K562 (cell line): ENCODE measurements around the gene IL17RC. TPM values are rescaled to one million over a fixed set of nuclear protein-coding genes. Genes with fewer than 3 reads are reported as not detected.
A peak's percentile ranks its signal among the peaks of the same experiment; 100 is the strongest.

ENCODE experiments used
- ATAC-seq: fragments of 200-7000 bp; cut with Tn5 transposase; 3 replicates; pipeline ENCODE4 v1.9.1; 2020; ENCODE audit warnings: moderate library complexity
- BruUV-seq: library from RNA; stranded (reverse); fragments of 400-500 nt; replicated peaks from 2 replicates; lab custom pipeline; 2021; lab: Mats Ljungman, UMichigan
- CTCF ChIA-PET: fragments of 300-600 bp; formaldehyde crosslinking; extraction: SDS; loops from one replicate; lab custom pipeline; 2021; ENCODE audit warnings: low intra/inter-chr PET ratio; lab: Yijun Ruan, JAX
- POLR2A ChIA-PET: fragments of 300-600, 350-650 bp; sonication (Branson Sonifier 250); formaldehyde crosslinking; extraction: SDS; loops from one replicate; lab custom pipeline; 2021; ENCODE audit warnings: antibody characterized with exemption, inconsistent platforms; lab: Yijun Ruan, JAX
- DNase-seq, 4 experiments: peaks; one replicate each; pipeline versions ENCODE4 v3.0.0 to v3.0.0-alpha.2; 2011 to 2018; ENCODE audit warnings: low spot score in 3 of 4, mixed read lengths in 3 of 4; ENCODE audit errors: extremely low read depth in 1 of 4
- FAIRE-seq: peaks from 2 replicates; lab custom pipeline; 2011; peaks lifted over from hg19 to GRCh38; lab: Jason Lieb, UNC
- H2AFZ ChIP-seq: 2 replicates; pipeline ENCODE4 v1.6.0; 2011; ENCODE audit warnings: low read depth, low read length, control low read depth, inconsistent platforms
- H3K27ac ChIP-seq: fragments of 200-600 bp; 3 replicates; pipeline ENCODE4 v1.8.0; 2011; ENCODE audit warnings: low read depth, mild to moderate bottlenecking, control low read depth, inconsistent platforms, low read length, moderate library complexity, mixed read lengths; ENCODE audit errors: extremely low read depth
- H3K27me3 ChIP-seq, 2 experiments: fragments of 300-600 bp in 1 of 2; 2 replicates in 1 of 2; 3 replicates in 1 of 2; pipeline versions ENCODE4 v1.6.0 to v1.8.0; 2011; ENCODE audit warnings: inconsistent platforms in 2 of 2, low read length in 2 of 2, mild to moderate bottlenecking in 1 of 2, mixed read lengths in 1 of 2, moderate library complexity in 1 of 2; ENCODE audit not compliant: control insufficient read depth in 2 of 2, insufficient read depth in 2 of 2
- H3K36me3 ChIP-seq: fragments of 300-600 bp; 3 replicates; pipeline ENCODE4 v1.8.0; 2011; ENCODE audit warnings: mild to moderate bottlenecking, low read length, inconsistent platforms; ENCODE audit not compliant: control insufficient read depth, insufficient read depth
- H3K4me1 ChIP-seq, 2 experiments: fragments of 200-600 bp in 1 of 2; replicated peaks in 1 of 2; 2 replicates in 1 of 2; 3 replicates in 1 of 2; pipeline versions ENCODE4 v1.5.1 to v1.8.0; 2011; ENCODE audit warnings: inconsistent platforms in 2 of 2, low read length in 2 of 2, mild to moderate bottlenecking in 1 of 2, mixed read lengths in 1 of 2, moderate library complexity in 1 of 2; ENCODE audit not compliant: control insufficient read depth in 2 of 2, insufficient read depth in 2 of 2
- H3K4me2 ChIP-seq: 2 replicates; pipeline ENCODE4 v1.6.1; 2011; ENCODE audit warnings: low read length, control low read depth, inconsistent platforms, mixed read lengths; ENCODE audit not compliant: insufficient read depth
- H3K4me3 ChIP-seq: fragments of 200-600 bp; sonication (generic), shearing (Covaris generic); 2 replicates; pipeline ENCODE4 v1.5.1; 2016; ENCODE audit warnings: control low read depth, inconsistent platforms
- H3K79me2 ChIP-seq: fragments of 200-600 bp; 3 replicates; pipeline ENCODE4 v1.8.0; 2011; ENCODE audit warnings: low read length, inconsistent platforms; ENCODE audit not compliant: control insufficient read depth, insufficient read depth
- H3K9ac ChIP-seq, 2 experiments: 2 replicates each; pipeline versions ENCODE4 v1.6.0 to v1.6.1; 2011; ENCODE audit warnings: low read depth in 2 of 2, low read length in 2 of 2, control low read depth in 1 of 2, inconsistent platforms in 1 of 2, mild to moderate bottlenecking in 1 of 2, mixed read lengths in 1 of 2; ENCODE audit not compliant: insufficient read depth in 1 of 2
- H3K9me1 ChIP-seq: one replicate; pipeline ENCODE4 v1.6.0; 2011; ENCODE audit warnings: inconsistent platforms, mild to moderate bottlenecking, low read length, moderate library complexity; ENCODE audit not compliant: control insufficient read depth, insufficient read depth
- H3K9me3 ChIP-seq: replicated peaks from 2 replicates; pipeline ENCODE4 v1.5.1; 2011; ENCODE audit warnings: low read depth, low read length, inconsistent platforms; ENCODE audit not compliant: control insufficient read depth, insufficient read depth
- H4K20me1 ChIP-seq: replicated peaks from 2 replicates; pipeline ENCODE4 v1.6.1; 2011; ENCODE audit warnings: low read length, inconsistent platforms, mixed read lengths; ENCODE audit not compliant: control insufficient read depth, insufficient read depth
- BCOR ChIP-seq: fragments of 450-650 bp; IDR thresholded peaks from 2 replicates; pipeline ENCODE4 v1.6.1; 2016
- KDM1A ChIP-seq, 2 experiments: fragments of 450-650 bp; IDR thresholded peaks; 2 replicates each; pipeline ENCODE4 v1.6.1; 2016; ENCODE audit warnings: mild to moderate bottlenecking in 2 of 2
- RBM25 ChIP-seq: fragments of 200-400 bp; formaldehyde crosslinking; IDR thresholded peaks from 2 replicates; pipeline ENCODE4 v1.6.1; 2018; ENCODE audit warnings: low read length, low read depth, moderate library complexity; ENCODE audit not compliant: severe bottlenecking
- TCF3 ChIP-seq: sonication (generic); formaldehyde crosslinking; IDR thresholded peaks from 2 replicates; pipeline ENCODE4 v1.4.0; 2020; ENCODE audit warnings: mild to moderate bottlenecking, missing genetic modification reagents
- WGBS: fragments of 100-300 bp; shearing (Covaris generic); methylation state at CpG from one replicate; pipeline ENCODE4 v1.1.6; 2016; ENCODE audit warnings: low coverage, mixed read lengths; ENCODE audit not compliant: insufficient coverage; ENCODE audit errors: missing lambda C conversion rate; 5-methylcytosine and 5-hydroxymethylcytosine counted together
- in situ Hi-C: fragments of 300-500 bp; cut with MboI; formaldehyde crosslinking; loops from 4 replicates; pipeline ENCODE4 v1.15.0; 2018; ENCODE audit warnings: inconsistent platforms, mixed read lengths
- intact Hi-C: fragments of 100-400 bp; cut with micrococcal nuclease; formaldehyde crosslinking; loops from 2 replicates; pipeline ENCODE4 v1.14.2; 2022
- polyA plus RNA-seq, 8 experiments: library from polyadenylated mRNA; depleted of rRNA in 4 of 8; stranded (reverse) in 5 of 8; unstranded in 3 of 8; fragments of >200 nt; fragmentation: Nextera tagmentation in 2 of 8; fragmentation: Illumina TruSeq in 1 of 8; extraction: Ambion mirVana in 2 of 8; extraction: Trizol in 1 of 8; gene quantifications; 2 replicates each; pipeline versions ENCODE4 v1.2.1 to v1.2.3, GENCODE V29; 2011 to 2014; ENCODE audit warnings: inconsistent platforms in 1 of 8, missing spikeins in 1 of 8
- total RNA-seq, 7 experiments: library from RNA; depleted of rRNA in 6 of 7; stranded (reverse); fragments of >200 nt in 6 of 7; fragmentation: Illumina TruSeq in 2 of 7; extraction: Trizol in 2 of 7; gene quantifications; 2 replicates each; pipeline versions ENCODE4 v1.2.1 to v1.2.3, GENCODE V29; 2011 to 2021; ENCODE audit warnings: low replicate concordance in 1 of 7
- TF ChIP-seq, protein P1 (sequence below): fragments of 200-800 bp; sonication (Bioruptor generic); IDR thresholded peaks from 2 replicates; pipeline ENCODE4 v1.6.1; 2017; ENCODE audit warnings: missing genetic modification characterization, missing compliant biosample characterization

Gene IL17RC
- total and polyA plus RNA-seq, 9 of the 15 experiments (the other 6 are each of a cell fraction or from before 2014, with no cell fraction given) = 0.15 to 11.4 (median 7.1) TPM; not detected in 1

DNA sequence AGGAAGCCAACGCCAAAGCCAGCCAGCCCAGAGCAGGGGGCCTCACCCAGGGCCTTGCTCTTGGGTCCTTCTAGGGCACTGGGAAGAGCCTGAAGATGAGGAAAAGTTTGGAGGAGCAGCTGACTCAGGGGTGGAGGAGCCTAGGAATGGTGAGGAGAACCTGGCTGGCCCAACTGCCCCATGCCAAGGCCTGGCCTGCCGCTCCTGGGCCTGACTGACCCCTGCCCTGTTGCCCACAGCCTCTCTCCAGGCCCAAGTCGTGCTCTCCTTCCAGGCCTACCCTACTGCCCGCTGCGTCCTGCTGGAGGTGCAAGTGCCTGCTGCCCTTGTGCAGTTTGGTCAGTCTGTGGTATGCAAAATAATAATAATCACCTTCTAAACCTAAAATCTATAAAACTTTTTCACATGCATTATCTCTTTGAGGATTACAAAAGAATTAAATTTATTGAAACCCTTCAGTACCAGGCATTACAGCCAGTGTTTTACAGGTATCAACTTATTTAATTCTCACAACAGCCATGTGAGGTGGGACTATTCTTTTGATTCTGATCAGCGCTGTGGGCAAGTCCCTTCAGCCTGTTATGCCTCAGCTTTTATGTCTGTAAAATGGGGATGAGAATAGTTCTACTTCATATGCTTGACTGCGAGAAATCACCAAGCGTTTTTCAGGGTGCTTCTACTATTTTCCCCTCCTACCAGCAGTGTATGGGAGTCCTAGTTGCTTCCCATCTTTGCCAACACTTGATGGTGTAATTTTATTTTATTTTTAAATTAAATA is 1.6 kb downstream of the IL17RC start:
- no TSS peak for BruUV-seq
- no peaks in the 10 kb centered on the region for H4K20me1 ChIP-seq
- DNase-seq (no peak), ATAC-seq (no peak), FAIRE-seq (no peak)
- intact Hi-C loops = loop anchor here (5.0 kb wide), 1 partner anchor 56 kb away; no protein-coding TSS in a partner anchor
- no peaks in the 10 kb centered on the region for H3K36me3 ChIP-seq
- CTCF ChIA-PET = no interaction called here
- no peaks in the 10 kb centered on the region for H3K79me2 ChIP-seq
- no peak overlapping the region for H3K4me3 ChIP-seq
- TF ChIP-seq RBM25 (peak; percentile 96), KDM1A (IDR thresholded peaks at IDR 0.05) (peak in 1 of 2 experiments; percentile 38; a peak in 1 of 4 replicates), TCF3 (no peak), BCOR (peak; percentile 47; the same call in 1 of the 2 replicates)
- TF ChIP-seq, protein P1, sequence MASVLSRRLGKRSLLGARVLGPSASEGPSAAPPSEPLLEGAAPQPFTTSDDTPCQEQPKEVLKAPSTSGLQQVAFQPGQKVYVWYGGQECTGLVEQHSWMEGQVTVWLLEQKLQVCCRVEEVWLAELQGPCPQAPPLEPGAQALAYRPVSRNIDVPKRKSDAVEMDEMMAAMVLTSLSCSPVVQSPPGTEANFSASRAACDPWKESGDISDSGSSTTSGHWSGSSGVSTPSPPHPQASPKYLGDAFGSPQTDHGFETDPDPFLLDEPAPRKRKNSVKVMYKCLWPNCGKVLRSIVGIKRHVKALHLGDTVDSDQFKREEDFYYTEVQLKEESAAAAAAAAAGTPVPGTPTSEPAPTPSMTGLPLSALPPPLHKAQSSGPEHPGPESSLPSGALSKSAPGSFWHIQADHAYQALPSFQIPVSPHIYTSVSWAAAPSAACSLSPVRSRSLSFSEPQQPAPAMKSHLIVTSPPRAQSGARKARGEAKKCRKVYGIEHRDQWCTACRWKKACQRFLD (CRISPR knock-in tag) = no peak
- H3K27ac ChIP-seq = no peak overlapping the region
- H3K4me2 ChIP-seq = no peak overlapping the region
- in situ Hi-C loops = no loop called here
- WGBS = 72% methylated on average over 8 of the region's 8 CpGs
- H2AFZ ChIP-seq = no peak overlapping the region
- H3K9me1 ChIP-seq = peaks cover 3% of the 10 kb centered on the region
- H3K27me3 ChIP-seq = no peaks in the 10 kb centered on the region
- H3K9ac ChIP-seq = peak overlapping the region in 1 of 2 experiments; percentile 91; a peak in 2 of 4 replicates
- peaks cover 13 to 34% of the 10 kb centered on the region in 2 experiments for H3K4me1 ChIP-seq
- no peaks in the 10 kb centered on the region for H3K9me3 ChIP-seq
- POLR2A ChIA-PET = interaction anchor here (0.9 to 1.4 kb wide), 3 partner anchors 12 to 25 kb away, joined by 3 to 5 read pairs (median 4); no protein-coding TSS in a partner anchor
